ENCODE data around the gene ANOS1.
"Not testable (repeated sequence)": the region's sequence is repeated elsewhere in the genome, so short reads cannot be mapped to it uniquely, and the experiment has no call there.

ANOS1 gene

DNA sequence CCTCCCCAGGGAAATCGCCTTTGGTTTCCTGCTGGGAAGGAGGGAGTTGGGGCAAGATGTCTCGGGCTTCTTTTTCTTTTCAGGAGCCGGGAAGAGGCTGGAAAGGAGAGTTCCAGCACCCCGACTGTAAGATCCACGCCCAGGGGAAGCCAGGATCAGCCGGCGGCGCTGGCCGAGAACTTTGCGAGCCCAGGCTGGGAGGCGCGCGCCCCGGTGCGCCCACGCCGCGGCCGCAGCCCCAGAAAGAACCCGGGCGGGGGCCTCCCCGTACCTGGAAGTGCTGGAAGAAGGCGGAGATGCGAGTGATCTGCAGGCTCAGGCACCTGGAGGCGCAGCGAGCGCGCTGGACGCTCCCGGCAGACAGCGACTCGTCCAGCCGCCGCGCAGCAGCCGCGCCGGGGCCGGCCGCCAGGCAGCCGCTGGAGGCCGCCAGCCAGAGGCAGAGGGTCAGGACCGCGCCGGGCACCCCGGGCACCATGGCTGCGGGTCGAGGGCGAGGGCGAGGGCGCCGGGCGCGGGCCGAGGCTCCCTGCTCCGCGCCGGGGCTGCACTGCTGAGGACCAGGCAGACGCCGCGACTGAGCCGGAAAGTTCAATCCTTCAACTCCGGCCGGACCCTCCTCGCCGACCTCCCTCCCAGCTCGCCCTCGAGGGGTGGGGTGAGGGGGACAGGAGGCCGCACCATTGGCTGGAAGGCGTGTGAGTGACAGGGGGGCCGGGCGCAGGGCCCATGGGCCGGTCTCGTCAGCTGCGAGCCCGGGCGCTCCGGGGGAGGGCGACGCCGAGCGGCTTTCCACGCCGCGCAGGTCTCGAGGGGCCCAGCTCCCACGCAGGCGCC, at the start of gene ANOS1:
ANOS1 (minus strand) TSS at position 579 of the 837 bp plus-strand sequence; CDS start at position 478, 101 bp downstream.
- peak; percentile 44 for DNase-seq

DNA sequence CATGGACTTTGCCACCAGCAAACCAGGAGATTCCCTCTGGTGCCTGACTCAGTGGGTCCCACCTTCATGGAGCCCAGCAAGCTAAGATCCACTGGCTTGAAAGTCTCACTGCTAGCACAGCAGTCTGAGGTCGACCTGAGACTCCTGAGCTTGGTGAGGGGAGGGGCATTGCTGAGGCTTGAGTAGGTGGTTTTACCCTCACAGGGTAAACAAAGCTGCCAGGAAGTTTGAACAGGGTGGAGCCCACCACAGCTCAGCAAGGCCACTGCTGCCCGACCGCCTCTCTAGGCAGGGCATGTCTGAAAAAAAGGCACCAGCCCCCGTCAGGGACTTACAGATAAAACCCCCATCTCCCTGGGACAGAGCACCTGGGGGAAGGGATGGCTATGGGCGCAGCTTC, 41.2 kb upstream of the ANOS1 start:
- DNase-seq, result no peak

GRCh38 chrX:8760021-8760420, 28.1 kb upstream of the ANOS1 start:
- DNase-seq, result no peak

- DNase-seq, result not testable (repeated sequence)
Measured at GRCh38 chrX:8758706-8759105, 26.8 kb upstream of the ANOS1 start.

- not testable (repeated sequence) for DNase-seq
Measured at GRCh38 chrX:8757609-8758389, 25.9 kb upstream of the ANOS1 start.

DNA sequence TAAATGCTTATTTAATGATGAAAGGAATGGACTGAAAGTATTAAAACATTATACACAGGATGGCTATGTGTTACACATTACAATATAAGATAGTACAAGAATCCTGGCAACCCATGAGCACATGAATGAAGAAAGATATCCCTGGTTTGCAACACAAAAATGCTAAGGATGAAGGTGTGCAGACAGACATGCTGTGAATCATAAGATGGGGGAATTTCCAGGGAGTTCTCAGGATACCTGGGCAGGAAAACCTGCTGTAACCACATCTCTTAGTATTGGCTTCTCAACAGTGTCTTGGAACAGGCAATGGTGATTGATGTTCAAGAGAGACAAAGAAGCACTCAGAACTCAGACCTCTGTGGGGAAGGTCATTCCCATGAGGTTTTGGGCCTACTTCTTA, 23.9 kb upstream of the ANOS1 start:
- no peak for DNase-seq

GRCh38 chrX:8755116-8755515, 23.2 kb upstream of the ANOS1 start:
- DNase-seq, result no peak

- no peak for DNase-seq
Measured at GRCh38 chrX:8749697-8750096, 17.8 kb upstream of the ANOS1 start.

- peak; percentile 19 for DNase-seq
Measured at GRCh38 chrX:8748855-8749254, 16.9 kb upstream of the ANOS1 start.

GRCh38 chrX:8743126-8743732, 11.3 kb upstream of the ANOS1 start:
- DNase-seq, result peak; percentile 38

DNA sequence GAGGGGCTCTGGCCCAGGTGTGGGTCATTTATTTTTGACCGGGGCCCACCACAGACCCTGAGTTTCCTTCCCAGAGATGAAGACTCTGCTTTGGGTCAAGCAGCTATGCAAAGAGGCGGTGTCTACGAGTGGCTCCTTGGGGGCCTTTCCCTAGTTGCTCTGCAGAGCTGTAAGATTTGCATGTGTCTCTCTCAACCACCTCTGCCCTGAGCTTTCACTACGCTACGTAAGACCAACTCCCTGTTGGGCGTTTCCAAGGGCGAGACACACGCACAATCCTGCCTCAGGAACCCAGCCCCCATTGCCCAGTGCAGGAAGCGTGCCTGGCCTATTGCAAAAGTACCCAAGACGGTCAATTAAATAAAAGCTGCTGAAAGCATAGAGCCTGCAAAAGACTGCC, 10.0 kb upstream of the ANOS1 start:
- no peak for DNase-seq

DNA sequence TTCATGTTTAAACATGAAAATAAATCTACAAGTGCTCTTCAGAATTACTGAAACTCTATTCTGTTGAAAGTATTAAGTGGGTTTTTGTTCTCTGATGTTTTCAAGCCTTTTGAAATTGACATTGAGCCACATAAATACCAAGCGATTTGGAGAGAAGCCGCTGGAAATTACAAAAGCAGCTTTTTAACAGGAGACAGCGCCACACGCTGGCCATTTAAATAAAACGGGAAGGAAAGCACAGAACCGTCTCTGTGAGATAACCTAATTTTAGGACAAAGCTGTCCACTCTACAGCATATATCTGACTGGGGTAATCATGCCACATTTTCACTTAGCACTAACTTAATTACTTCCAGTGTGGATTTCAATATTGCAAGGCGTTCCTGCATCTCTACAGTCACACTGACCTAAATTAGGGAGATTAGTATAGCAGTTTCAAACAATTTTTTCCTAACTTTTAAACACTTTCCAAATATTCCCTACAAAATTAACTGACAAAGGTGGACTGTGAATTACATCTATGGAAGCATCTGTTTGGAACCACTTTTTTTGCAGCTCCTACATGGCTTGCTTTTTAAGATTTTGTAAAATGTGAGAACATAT, 6.8 kb upstream of the ANOS1 start:
- DNase-seq, result peak; percentile 42

DNA sequence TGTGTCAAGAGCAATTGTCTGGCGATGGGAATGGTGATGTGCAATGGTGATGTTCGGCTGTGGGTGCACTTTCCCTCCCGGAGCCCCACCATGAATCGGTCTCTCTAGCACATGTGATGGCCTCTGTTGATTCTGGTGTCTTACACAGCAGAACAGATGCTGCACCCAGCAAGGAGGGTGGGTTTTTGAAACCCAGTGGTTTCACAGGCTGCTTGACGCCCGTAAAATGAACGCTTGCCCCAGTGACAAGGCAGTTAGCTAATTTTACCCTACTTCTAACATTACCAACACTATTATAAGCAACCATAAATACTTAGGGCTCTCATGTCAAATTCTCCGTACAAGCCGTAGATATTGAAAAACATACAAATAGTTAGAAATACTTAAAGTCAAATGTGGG, 5.9 kb upstream of the ANOS1 start:
- DNase-seq, result no peak

GRCh38 chrX:8730812-8731558, 952 bp downstream of the ANOS1 start:
- DNase-seq, result peak; percentile 1

- no peak for DNase-seq
Measured at GRCh38 chrX:8729811-8730210, 2.1 kb downstream of the ANOS1 start.

- peak; percentile 9 for DNase-seq
Measured at GRCh38 chrX:8728932-8729535, 2.9 kb downstream of the ANOS1 start.

- DNase-seq, result peak; percentile 93
Measured at GRCh38 chrX:8726031-8726652, 5.8 kb downstream of the ANOS1 start.

- no peak for DNase-seq
Measured at GRCh38 chrX:8724300-8724699, 7.6 kb downstream of the ANOS1 start.

- DNase-seq, result peak; percentile 42
Measured at GRCh38 chrX:8721536-8721935, 10.4 kb downstream of the ANOS1 start.

DNA sequence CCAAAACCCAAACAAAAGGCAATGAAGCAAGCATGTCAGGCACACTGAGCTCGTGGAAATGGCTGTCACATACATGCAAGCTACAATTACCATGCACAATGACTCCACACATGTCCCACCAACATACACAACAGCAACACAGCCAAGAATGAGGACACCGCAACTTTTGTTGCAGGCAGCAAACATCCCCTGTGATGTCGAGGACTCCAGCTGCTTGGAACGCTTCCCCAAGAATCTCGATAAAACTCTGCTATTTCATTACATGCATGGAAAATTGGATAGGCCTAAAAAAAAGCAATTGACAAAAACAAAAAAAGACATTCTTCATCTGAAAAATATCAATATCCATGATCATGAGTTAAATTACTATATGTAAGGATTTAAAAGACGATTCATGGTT, 11.8 kb downstream of the ANOS1 start:
- DNase-seq, result no peak

DNA sequence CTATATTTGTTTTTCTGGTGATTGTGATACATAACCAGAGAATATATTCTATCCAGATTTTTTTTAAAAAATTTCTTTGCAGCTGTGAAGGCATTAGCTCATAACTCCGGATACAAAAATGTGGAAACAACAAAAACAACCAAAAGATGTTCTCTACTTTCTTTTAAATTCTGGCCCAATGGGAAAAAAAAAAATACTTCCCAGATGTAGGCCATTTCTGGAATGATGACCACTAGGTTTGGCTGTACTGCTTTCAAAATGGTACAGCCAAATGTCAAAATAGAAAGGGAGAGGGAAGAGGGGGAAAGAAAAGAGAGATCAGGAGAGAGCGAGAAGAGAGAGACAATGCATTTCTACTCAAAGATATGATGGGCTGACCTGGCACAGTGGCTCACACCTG, 14.6 kb downstream of the ANOS1 start:
- DNase-seq, result no peak

DNA sequence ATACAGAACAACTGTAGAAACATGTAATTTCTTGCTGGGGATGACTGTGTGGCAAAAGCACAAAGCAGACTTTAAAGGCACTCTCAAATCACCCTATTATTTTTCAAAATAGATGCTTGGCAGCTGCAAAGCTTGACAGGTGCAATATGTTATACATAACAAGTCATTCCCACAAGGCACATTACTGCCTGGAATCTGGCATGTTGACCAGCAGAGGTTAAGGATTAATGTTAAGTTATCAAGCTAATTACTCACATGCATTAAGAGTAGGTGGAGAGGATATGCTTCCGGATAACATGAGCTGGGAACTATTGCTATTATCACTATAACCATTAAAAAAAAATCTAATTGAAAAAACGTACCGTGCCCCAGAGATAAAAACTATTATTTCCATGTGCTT, 17.8 kb downstream of the ANOS1 start:
- DNase-seq, result peak; percentile 76
